GM21423 (cell line): ENCODE measurements around the gene MBD6.
A peak's percentile ranks its signal among the peaks of the same experiment; 100 is the strongest.

Experiments
- ATAC-seq: cut with Tn5 transposase; IDR thresholded peaks from one replicate; pipeline ENCODE4 v1.9.1; 2021; ENCODE audit warnings: mild to moderate bottlenecking, moderate library complexity; ENCODE audit not compliant: unreplicated experiment

The MBD6 gene, protein sequence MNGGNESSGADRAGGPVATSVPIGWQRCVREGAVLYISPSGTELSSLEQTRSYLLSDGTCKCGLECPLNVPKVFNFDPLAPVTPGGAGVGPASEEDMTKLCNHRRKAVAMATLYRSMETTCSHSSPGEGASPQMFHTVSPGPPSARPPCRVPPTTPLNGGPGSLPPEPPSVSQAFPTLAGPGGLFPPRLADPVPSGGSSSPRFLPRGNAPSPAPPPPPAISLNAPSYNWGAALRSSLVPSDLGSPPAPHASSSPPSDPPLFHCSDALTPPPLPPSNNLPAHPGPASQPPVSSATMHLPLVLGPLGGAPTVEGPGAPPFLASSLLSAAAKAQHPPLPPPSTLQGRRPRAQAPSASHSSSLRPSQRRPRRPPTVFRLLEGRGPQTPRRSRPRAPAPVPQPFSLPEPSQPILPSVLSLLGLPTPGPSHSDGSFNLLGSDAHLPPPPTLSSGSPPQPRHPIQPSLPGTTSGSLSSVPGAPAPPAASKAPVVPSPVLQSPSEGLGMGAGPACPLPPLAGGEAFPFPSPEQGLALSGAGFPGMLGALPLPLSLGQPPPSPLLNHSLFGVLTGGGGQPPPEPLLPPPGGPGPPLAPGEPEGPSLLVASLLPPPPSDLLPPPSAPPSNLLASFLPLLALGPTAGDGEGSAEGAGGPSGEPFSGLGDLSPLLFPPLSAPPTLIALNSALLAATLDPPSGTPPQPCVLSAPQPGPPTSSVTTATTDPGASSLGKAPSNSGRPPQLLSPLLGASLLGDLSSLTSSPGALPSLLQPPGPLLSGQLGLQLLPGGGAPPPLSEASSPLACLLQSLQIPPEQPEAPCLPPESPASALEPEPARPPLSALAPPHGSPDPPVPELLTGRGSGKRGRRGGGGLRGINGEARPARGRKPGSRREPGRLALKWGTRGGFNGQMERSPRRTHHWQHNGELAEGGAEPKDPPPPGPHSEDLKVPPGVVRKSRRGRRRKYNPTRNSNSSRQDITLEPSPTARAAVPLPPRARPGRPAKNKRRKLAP

DNA sequence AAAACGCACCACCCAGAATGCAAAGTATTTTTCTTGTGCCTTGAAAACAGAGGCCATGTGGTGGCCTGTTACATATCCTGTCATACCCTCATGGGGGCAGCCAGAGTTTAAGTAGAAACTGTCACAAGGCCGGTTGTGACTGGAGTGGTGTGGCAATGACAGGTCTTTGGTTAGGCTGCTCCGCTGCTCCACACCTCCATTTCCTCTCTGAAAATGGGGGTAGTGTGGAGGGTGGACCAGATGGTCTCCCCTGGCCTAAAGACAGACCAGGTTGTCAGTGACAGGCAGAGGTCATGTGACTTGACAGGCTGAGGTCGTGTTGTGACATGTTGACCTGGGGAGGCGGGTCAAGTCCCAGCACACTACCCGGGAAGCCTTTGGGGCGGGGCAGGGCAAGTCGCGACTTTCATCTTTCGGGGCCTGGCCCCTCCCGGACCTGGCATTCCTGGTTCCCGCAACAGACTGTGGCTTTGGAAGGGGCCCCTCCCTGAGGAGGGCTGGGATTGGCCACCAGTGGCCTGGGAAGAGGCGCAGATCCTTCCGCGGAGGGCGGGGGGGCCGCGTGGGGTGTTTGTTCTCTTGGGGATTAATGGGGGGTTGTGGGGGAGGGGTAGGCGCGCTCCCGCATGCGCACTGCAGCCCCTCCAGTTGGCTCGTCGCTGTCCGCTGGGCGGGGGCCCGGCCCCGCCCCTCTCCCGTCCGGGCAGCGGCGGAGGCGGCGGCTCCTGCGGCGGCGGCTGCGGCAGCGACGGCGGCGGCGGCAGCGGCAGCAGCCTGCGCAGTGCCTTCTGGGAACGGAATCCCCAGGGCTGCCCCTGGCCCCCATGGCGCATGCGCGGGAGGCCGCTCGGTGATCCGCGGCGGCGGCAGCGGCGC, at the start of gene MBD6:
Gene MBD6, plus strand, starts transcription at position 814 of the 876 bp plus-strand sequence. CDS start 1,480 bp downstream, outside the sequence.
- ATAC-seq = peak; percentile 35

DNA sequence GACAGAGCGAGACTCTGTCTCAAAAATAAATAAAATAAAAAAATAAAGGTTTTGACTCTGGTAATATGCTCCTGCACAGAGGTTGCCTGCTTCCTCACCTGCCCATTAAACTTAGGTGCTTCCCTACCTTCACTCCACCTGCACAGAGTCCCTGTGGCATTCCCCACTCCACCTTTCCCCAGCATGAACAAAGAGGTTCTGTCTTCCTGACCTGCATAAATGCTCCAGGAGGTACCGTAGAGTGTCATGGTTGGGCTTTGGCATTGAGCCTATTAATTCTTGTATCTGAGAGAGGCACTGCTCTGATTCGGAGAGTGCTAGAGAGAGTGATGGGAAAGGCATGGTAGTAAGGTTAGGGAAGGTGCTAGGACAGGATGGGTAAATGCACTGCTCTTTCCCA, 49.2 kb upstream of the MBD6 start:
- no peak for ATAC-seq

GRCh38 chr12:57473886-57474285, 48.7 kb upstream of the MBD6 start:
- no peak for ATAC-seq

DNA sequence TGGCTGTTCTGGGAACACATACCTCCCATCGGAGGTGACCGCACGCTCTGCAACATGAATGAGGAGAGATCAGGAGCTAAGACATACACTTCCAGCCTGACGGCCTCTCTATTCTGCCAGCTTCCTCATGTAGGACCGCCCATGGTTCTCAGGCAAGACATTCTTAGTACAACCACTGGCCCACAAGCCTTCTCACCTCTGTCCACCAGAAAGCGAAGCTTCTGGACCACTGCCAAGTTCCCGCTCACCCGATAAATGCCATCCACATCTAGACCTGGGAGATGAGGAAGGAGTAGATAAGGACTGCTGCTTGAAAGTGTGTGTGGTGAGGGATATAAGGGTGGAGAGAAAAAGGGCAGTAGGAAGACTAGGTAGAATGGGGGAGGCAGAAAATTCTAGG, 48.2 kb upstream of the MBD6 start:
- ATAC-seq = no peak

GRCh38 chr12:57474862-57475261, 47.8 kb upstream of the MBD6 start:
- ATAC-seq = no peak

DNA sequence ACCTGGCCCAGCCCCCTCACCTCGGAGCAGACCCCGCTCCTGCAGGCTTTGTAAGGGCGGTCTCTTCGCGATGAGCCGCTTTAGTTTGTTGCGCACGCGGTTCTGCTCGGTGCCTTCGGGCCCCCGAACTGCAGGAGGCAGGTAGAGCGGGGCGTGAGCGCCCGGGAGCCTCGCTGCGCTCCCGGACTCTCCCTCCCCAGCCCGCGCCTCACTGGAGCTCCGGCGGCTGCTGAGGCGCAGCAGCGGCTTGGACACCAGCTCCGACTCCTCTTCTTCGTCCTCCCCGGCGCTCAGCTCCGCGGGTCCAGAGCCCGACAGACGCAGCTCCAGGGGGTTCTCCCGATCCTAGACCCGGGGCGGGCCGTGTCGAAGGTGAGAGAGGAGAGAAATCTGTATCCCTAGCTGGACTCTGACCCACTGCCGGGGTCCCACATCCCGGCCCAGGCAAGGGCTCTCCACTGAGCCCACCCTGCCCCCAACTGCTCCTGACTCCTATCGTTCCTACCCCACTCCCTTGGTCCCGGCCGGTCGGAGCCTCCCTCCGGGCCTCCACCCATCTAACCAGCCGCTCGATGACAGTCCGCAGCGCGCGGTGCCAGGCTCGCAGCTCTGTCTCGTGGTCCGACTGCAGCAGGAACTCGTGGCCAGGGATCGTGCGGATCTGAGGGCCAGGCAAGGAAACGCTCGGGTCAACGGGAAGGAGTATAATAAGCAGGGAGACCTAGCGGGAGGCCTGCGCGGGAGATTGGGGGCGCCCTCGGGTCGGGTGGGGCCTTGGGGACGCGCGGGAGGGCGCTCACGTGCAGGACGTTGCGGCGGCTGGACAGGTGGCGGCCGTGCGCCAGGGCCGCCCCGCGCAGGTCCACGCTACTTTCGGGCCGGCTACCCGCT, 47.1 kb upstream of the MBD6 start:
- no peak for ATAC-seq

- ATAC-seq = no peak
These were observed 46.2 kb upstream of the MBD6 start for GRCh38 chr12:57476162-57476992.

DNA sequence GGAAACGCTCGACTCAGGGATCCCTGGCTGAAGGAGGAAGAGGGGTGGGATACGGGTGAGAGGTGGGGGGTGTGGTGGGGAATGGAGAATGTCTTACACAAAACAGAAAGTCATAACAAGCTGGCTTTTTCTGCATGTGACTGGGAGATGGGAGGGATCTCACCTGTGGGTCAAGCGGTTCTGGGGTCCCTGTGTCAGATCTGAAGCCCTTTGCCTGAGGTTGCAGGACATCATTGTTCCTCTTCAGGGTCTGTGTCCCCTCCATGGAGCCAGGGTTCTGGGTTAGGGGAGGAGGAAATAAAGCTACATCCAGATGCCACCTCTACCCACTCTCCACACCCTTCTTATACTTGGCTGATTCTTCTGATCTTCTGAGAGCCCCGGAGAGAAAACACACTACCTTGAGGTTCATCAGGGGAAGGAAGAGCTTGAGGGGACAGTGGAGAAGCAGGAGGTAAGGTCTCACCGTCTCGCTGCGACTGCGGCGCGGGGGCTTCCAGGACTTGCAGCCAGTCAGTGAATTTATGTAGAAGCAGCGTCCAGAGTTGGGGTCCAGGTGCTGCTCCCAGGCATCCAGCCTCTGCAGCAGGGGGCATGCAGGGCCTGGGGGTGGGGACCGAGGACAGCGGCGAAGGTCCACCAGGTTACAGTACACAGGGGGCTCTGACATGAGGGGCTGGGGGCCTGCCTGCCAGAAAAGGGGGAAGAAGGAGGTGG, 45.5 kb upstream of the MBD6 start:
- no peak for ATAC-seq

DNA sequence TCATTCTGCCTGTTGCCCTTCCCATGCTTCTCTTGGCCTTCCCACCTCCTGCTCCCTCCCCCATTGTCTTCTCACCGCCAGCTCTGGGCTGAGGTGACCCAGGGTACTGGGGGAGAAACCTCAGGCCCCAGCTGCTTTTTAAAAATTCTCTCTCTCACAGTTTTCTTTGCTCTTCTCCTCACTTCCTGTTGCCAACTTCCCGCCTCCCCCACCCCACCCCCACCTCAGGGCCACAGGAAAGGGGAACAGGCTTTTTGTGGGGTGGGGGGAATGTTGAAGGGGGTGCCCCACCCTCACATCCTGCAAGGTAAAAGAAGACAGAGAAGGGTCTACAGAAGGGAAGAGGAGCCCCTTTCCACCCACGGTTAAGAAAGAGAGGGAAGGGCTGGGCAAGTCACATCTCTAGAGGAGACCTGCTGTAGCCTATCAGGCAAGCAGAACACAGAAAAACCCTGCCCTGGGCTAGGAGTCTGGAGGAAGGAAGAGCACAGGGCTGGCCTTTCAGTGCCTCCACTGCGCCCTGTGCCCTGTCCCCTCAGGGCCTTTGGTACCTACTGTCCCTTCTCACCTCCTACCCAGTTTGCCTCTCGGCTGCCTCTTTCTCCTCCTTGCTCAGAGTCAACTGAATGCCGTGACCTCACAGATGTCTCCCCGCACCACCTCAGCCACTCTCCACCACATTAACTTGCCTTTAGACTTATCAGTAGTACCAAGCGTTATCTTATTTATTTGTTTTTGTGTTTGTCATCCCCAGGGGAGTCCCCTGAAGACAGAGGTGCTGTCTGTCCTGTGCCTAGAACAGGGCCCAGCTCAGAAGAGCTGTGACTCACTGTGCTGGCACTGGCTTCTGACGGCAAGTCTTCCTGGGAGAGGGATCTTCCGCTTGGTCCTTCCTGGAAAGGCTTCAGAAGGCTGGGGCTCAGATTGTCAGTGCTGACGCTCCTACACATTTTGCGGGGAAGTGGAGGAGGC, 44.6 kb upstream of the MBD6 start:
- no peak for ATAC-seq

- ATAC-seq = no peak
These were observed 43.6 kb upstream of the MBD6 start for GRCh38 chr12:57479043-57479375.

DNA sequence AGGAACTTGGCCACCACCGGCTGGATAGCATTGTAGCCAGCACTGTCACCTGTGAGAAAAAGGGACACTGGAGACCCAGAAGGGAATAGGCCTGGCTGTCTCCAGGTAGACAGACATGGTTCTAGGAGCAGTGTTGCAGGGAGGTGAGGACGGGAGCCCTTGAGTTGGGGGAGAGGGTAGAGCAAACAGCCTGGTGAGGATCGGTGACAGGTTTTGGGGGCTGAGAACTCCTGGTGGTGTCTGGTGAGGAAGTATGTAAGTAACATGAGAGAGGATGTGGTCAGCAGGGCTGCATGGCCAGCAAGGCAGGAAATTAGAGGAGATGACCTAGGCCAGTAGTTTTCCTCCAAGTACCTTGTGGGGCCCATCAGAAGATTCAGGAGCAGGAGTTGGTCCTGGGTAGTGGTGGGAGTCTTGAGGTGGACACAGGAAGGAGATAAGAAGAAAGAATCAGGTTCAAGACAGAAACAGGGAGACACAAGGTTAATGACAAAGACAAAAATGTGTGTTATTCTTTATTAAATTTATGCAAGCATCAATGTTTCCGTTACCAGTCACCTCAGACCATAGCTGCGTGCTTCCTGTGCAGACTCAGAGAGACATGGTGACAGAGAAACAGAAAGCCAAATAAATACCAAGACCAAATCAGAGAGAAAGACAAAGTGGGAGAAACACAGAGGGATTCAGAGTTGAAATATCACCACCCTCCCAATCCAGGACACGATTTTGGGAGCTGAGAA, 43.1 kb upstream of the MBD6 start, which contains the start of gene ARHGAP9:
Gene ARHGAP9, minus strand, starts transcription at position 491 of the 740 bp plus-strand sequence. Its CDS starts 460 bp downstream, at position 31.
- peak; percentile 54 for ATAC-seq

DNA sequence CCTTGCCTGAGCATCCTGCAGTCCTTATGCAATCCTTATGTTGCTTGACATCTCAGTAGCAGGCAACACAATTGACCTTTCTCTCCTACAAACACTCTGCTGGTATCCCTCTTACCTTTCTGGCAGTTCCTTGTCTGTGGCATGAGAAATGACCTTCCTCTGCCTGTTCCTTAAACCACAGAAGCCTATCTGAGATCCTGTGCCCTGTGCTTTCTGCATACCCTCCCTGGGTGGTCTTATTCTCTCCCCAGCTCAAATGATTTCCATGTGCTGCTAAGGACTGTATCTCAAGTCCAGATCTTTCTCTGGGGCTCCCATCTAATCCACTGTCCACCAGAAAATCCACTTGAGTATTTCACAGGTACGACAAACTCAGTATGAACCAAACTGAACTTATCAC, 41.0 kb upstream of the MBD6 start:
- ATAC-seq = no peak

DNA sequence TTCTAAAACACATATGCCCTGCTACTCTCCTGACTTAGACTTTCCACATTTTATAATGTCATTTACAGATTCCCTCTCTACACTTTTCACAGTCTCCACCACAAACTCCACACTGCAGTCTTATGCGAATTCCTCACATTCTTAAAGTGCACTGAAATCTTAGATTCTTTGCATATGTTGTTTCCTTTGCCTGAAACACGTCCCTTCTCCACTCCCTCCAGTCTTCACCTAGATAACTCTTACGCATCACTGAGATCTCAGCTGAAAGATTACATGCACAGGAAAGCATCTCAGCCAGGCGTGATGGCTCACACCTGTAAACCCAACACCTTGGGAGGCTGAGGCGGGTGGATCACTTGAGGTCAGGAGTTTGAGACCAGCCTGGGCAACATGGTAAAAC, 39.2 kb upstream of the MBD6 start:
- no peak for ATAC-seq

DNA sequence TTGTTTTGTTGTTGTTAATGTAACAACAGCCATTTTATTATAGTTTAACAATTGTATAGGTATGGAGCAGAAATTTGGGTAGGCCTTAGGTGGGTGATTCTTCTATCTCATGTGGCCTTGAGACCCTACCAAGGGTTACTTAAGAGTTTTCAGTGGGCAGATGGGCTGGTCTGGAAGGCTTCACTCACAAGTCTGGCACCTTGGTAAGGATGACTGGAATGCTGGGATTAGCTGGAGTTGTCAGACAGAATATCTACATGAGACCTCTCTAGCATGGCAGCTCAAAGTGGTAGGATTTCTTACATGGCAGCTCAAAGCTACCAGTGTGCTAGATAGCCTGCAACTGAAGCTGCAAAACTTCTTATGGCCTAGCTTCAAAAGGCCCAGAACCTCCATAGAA, 36.9 kb upstream of the MBD6 start:
- no peak for ATAC-seq

DNA sequence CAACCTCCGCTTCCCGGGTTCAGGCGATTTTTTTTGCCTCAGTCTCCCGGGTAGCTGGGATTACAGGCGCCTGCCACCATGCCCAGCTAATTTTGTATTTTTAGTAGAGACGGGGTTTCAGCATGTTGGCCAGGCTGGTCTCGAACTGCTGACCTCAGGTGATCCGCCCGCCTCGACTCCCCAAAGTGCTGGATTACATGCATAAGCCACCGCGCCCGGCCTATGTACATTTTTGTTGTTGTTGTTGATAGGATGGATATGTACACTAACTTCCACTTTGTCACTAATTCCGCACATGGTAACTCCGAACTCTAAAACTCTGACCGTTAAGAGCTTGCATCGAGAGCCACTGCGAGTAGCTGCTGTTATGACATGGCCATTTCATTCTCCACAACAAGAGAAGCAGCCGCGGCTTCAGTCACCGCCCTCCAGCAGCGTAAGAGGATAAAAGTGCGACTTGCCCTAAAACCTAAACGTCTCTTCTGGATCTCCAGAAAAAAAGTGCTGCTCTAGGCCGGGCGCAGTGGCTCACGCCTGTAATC, 35.5 kb upstream of the MBD6 start:
- ATAC-seq = no peak
